HCT116 (cell line): ENCODE results near the gene MCUR1. TPM values are rescaled to one million over a fixed set of nuclear protein-coding genes. Genes with fewer than 3 reads are reported as not detected.
"Not testable (repeated sequence)": the region's sequence is repeated elsewhere in the genome, so short reads cannot be mapped to it uniquely, and the experiment has no call there.

Source experiments
- ATAC-seq: fragments of 200-7000 bp; cut with Tn5 transposase; 2 replicates; pipeline ENCODE4 v1.9.1; 2020; ENCODE audit warnings: mild to moderate bottlenecking, moderate library complexity
- BruUV-seq: library from RNA; stranded (reverse); fragments of 400-500 nt; replicated peaks from 2 replicates; lab custom pipeline; 2021; lab: Mats Ljungman, UMichigan
- CTCF ChIA-PET: fragments of 300-600 bp; sonication (Branson Sonifier 250); formaldehyde crosslinking; loops from one replicate; lab custom pipeline; 2021; ENCODE audit warnings: antibody characterized with exemption; lab: Charles Lee
- POLR2A ChIA-PET: fragments of 300-600, 350-600 bp; sonication (Branson Sonifier 250); formaldehyde crosslinking; loops from one replicate; lab custom pipeline; 2021; ENCODE audit warnings: antibody characterized with exemption; lab: Charles Lee
- RAD21 ChIA-PET, 2 experiments: fragments of 300-600 bp; sonication (Branson Sonifier 250); formaldehyde crosslinking; loops; one replicate each; lab custom pipeline; 2023; ENCODE audit warnings: low total read pairs in 2 of 2; ENCODE audit not compliant: uncharacterized antibody in 2 of 2, unreplicated experiment in 2 of 2, low non-redundant PET in 1 of 2; lab: Charles Lee
- DNase-seq: peaks from one replicate; pipeline ENCODE4 v3.0.0-alpha.2; 2010; ENCODE audit warnings: low read depth, low spot score
- H2AFZ ChIP-seq: fragments of 200-600 bp; shearing (Covaris generic), sonication (generic); 2 replicates; pipeline ENCODE4 v1.6.1; 2017; ENCODE audit warnings: low read depth, mixed run types, mixed read lengths, antibody characterized with exemption, low read length; ENCODE audit not compliant: poor library complexity, severe bottlenecking
- H3K27ac ChIP-seq: 2 replicates; pipeline ENCODE4 v1.5.1; 2012; ENCODE audit warnings: low read depth, low read length
- H3K27me3 ChIP-seq: fragments of 200-600 bp; sonication (generic); 2 replicates; pipeline ENCODE4 v1.6.1; 2016; ENCODE audit warnings: mixed run types, low read length, mixed read lengths; ENCODE audit not compliant: insufficient read depth
- H3K36me3 ChIP-seq, 2 experiments: fragments of 200-500 bp in 1 of 2; fragments of 200-600 bp in 1 of 2; sonication (Bioruptor generic) in 1 of 2; sonication (generic) in 1 of 2; 2 replicates each; pipeline versions ENCODE4 v1.5.1 to v1.6.1; 2014 to 2016; ENCODE audit warnings: low read length in 2 of 2, inconsistent platforms in 1 of 2, mixed read lengths in 1 of 2, mixed run types in 1 of 2; ENCODE audit not compliant: insufficient read depth in 2 of 2, control insufficient read depth in 1 of 2
- H3K4me1 ChIP-seq, 2 experiments: fragments of 200-600 bp in 1 of 2; sonication (generic) in 1 of 2; 2 replicates each; pipeline versions ENCODE4 v1.5.1 to v1.6.1; 2012 to 2017; ENCODE audit warnings: low read length in 2 of 2, inconsistent platforms in 1 of 2, mild to moderate bottlenecking in 1 of 2, mixed read lengths in 1 of 2, mixed run types in 1 of 2, moderate library complexity in 1 of 2; ENCODE audit not compliant: insufficient read depth in 2 of 2, control insufficient read depth in 1 of 2
- H3K4me2 ChIP-seq: fragments of 200-600 bp; sonication (generic); 2 replicates; pipeline ENCODE4 v1.6.1; 2017; ENCODE audit warnings: mixed run types, low read length, mixed read lengths
- H3K4me3 ChIP-seq, 2 experiments: fragments of 200-600 bp in 1 of 2; sonication (generic) in 1 of 2; replicated peaks in 1 of 2; 2 replicates each; pipeline ENCODE4 v1.5.1; 2011 to 2016; ENCODE audit warnings: low read length in 2 of 2, control low read depth in 1 of 2, low read depth in 1 of 2, mild to moderate bottlenecking in 1 of 2, mixed read lengths in 1 of 2, mixed run types in 1 of 2
- H3K79me2 ChIP-seq: fragments of 200-600 bp; sonication (generic); 2 replicates; pipeline ENCODE4 v1.6.1; 2017; ENCODE audit warnings: mild to moderate bottlenecking, mixed run types, low read length, moderate library complexity, mixed read lengths; ENCODE audit not compliant: insufficient read depth
- H3K9ac ChIP-seq: fragments of 200-600 bp; sonication (generic); 2 replicates; pipeline ENCODE4 v1.6.1; 2016; ENCODE audit warnings: low read length, mixed read lengths
- H3K9me2 ChIP-seq: fragments of 200-600 bp; sonication (generic), shearing (Covaris generic); 2 replicates; pipeline ENCODE4 v1.6.1; 2017; ENCODE audit warnings: mixed run types, mild to moderate bottlenecking, moderate library complexity; ENCODE audit not compliant: insufficient read depth
- H3K9me3 ChIP-seq, 2 experiments: fragments of 200-500 bp in 1 of 2; fragments of 200-600 bp in 1 of 2; sonication (Bioruptor generic) in 1 of 2; sonication (generic) in 1 of 2; 2 replicates each; pipeline ENCODE4 v1.6.1; 2014 to 2017; ENCODE audit warnings: low read length in 2 of 2, mixed read lengths in 2 of 2, inconsistent platforms in 1 of 2, low read depth in 1 of 2, mild to moderate bottlenecking in 1 of 2, mixed run types in 1 of 2, moderate library complexity in 1 of 2; ENCODE audit not compliant: control insufficient read depth in 1 of 2, insufficient read depth in 1 of 2
- H4K20me1 ChIP-seq: fragments of 200-600 bp; sonication (generic), shearing (Covaris generic); 2 replicates; pipeline ENCODE4 v1.6.1; 2017; ENCODE audit warnings: mixed run types, mild to moderate bottlenecking, moderate library complexity; ENCODE audit not compliant: insufficient read depth
- CBX3 ChIP-seq: IDR thresholded peaks from 2 replicates; pipeline ENCODE4 v1.6.1; 2012; ENCODE audit warnings: low read depth
- MAX ChIP-seq: IDR thresholded peaks from 2 replicates; pipeline ENCODE4 v1.6.1; 2012
- POLR2A ChIP-seq: IDR thresholded peaks from 2 replicates; pipeline ENCODE4 v1.7.0; 2011; ENCODE audit warnings: borderline replicate concordance; ENCODE audit not compliant: insufficient read depth, insufficient read length; ENCODE audit errors: extremely low read depth
- POLR2AphosphoS5 ChIP-seq: IDR thresholded peaks from 2 replicates; pipeline ENCODE4 v1.6.1; 2011; ENCODE audit warnings: mild to moderate bottlenecking, low read depth, low read length, moderate library complexity
- intact Hi-C: fragments of 100-400 bp; cut with micrococcal nuclease; formaldehyde crosslinking; loops from 2 replicates; pipeline ENCODE4 v1.10.0; 2022
- total RNA-seq: library from RNA; stranded (reverse); gene quantifications from one replicate; pipeline ENCODE4 v1.2.1, GENCODE V29; 2021; ENCODE audit not compliant: unreplicated experiment

MCUR1 gene
- total RNA-seq, 1 experiment from 2014 or later: 33.2 TPM

GRCh38 chr6:13788820-13789219 is 25.5 kb downstream of the MCUR1 start (continued):
- TF ChIP-seq MAX: no peak
- TF ChIP-seq, all 23 proteins: peak for 0

GRCh38 chr6:13787137-13787536 is 27.2 kb downstream of the MCUR1 start:
- CTCF ChIA-PET: no interaction called here
- POLR2A ChIA-PET: no interaction called here
- RAD21 ChIA-PET: no interaction called here
- no peak for ATAC-seq
- Histone ChIP-seq H3K4me2 (no peak overlapping the region), H2AFZ (no peak overlapping the region), H3K9me2 (no peaks in the 10 kb centered on the region), H3K9me3 (no peaks in the 10 kb centered on the region), H3K27me3 (no peaks in the 10 kb centered on the region), H3K27ac (no peak overlapping the region), H3K4me3 (no peak overlapping the region), H3K9ac (no peak overlapping the region), H4K20me1 (no peaks in the 10 kb centered on the region), H3K79me2 (no peaks in the 10 kb centered on the region), H3K4me1 (no peaks in the 10 kb centered on the region), H3K36me3 (0 out of 4 replicates have a peak, but pooled peaks cover 0 to 7% of the 10 kb centered on the region in 2 experiments)
- DNase-seq: no peak
- TF ChIP-seq CBX3 (no peak), POLR2AphosphoS5 (no peak), POLR2A (no peak), MAX (no peak)
- intact Hi-C loops: no loop called here
- BruUV-seq: no TSS peak

GRCh38 chr6:13780162-13780561 is 34.2 kb downstream of the MCUR1 start:
- H3K27me3 ChIP-seq, H3K36me3 ChIP-seq, H3K27ac ChIP-seq, H3K79me2 ChIP-seq, DNase-seq, H2AFZ ChIP-seq, H3K4me1 ChIP-seq, intact Hi-C loops, H3K4me2 ChIP-seq, POLR2A ChIA-PET, H3K9me2 ChIP-seq, H4K20me1 ChIP-seq, RAD21 ChIA-PET, H3K9ac ChIP-seq, H3K9me3 ChIP-seq, ATAC-seq, H3K4me3 ChIP-seq, BruUV-seq: not testable (repeated sequence)
- CTCF ChIA-PET: interaction anchor here (1.7 kb wide), 1 partner anchor 15 kb away, joined by 7 read pairs; no protein-coding TSS in a partner anchor
